GM12892 (cell line): Measurements from ENCODE around the gene TAAR5.
"Not testable (repeated sequence)": the region's sequence is repeated elsewhere in the genome, so short reads cannot be mapped to it uniquely, and the experiment has no call there.

Experiments used
- POLR2A ChIP-seq: IDR thresholded peaks from 2 replicates; pipeline ENCODE4 v1.6.1; 2011; ENCODE audit warnings: low read depth, low read length, control low read depth
- POLR2AphosphoS5 ChIP-seq: IDR thresholded peaks from 2 replicates; pipeline ENCODE4 v1.6.1; 2011; ENCODE audit warnings: low read depth, low read length, control low read depth
- TAF1 ChIP-seq: IDR thresholded peaks from 2 replicates; pipeline ENCODE4 v1.6.1; 2011; ENCODE audit warnings: low read depth, mild to moderate bottlenecking, control low read depth, low read length, borderline replicate concordance

- TF ChIP-seq POLR2A, TAF1, POLR2AphosphoS5: not testable (repeated sequence)
Measured at GRCh38 chr6:132635288-132635687, 45.7 kb upstream of the TAAR5 start.
